Neural progenitor cell (in vitro differentiated cells): ENCODE results near the gene PIK3R6. TPM values are rescaled to one million over a fixed set of nuclear protein-coding genes. Genes with fewer than 3 reads are reported as not detected.

Experiments
- DNase-seq: peaks from one replicate; pipeline ENCODE4 v3.0.0-alpha.2; 2016; ENCODE audit warnings: low spot score
- H2AFZ ChIP-seq: fragments of 200-600 bp; sonication (generic); replicated peaks from 2 replicates; pipeline ENCODE4 v1.6.1; 2016; ENCODE audit warnings: antibody characterized with exemption
- H3F3A ChIP-seq: fragments of 200-600 bp; sonication (generic); 2 replicates; pipeline ENCODE4 v1.6.1; 2016; ENCODE audit warnings: antibody characterized with exemption, low read depth
- H3K27ac ChIP-seq: fragments of 200-600 bp; sonication (generic); 2 replicates; pipeline ENCODE4 v1.5.1; 2016; ENCODE audit warnings: mild to moderate bottlenecking
- H3K27me3 ChIP-seq: fragments of 200-600 bp; sonication (generic); 2 replicates; pipeline ENCODE4 v1.6.1; 2016; ENCODE audit warnings: mild to moderate bottlenecking, moderate library complexity
- H3K36me3 ChIP-seq: fragments of 200-600 bp; sonication (generic); 2 replicates; pipeline ENCODE4 v1.5.1; 2016
- H3K4me1 ChIP-seq: fragments of 200-600 bp; sonication (generic); 2 replicates; pipeline ENCODE4 v1.6.1; 2016; ENCODE audit warnings: mixed run types
- H3K4me2 ChIP-seq: fragments of 200-600 bp; sonication (generic); 2 replicates; pipeline ENCODE4 v1.6.1; 2016
- H3K4me3 ChIP-seq: fragments of 200-600 bp; sonication (generic); 2 replicates; pipeline ENCODE4 v1.5.1; 2016
- H3K79me2 ChIP-seq: fragments of 200-600 bp; sonication (generic); 2 replicates; pipeline ENCODE4 v1.6.1; 2016; ENCODE audit warnings: low read depth
- H3K9ac ChIP-seq: fragments of 200-600 bp; sonication (generic); 2 replicates; pipeline ENCODE4 v1.6.1; 2016
- H3K9me3 ChIP-seq: fragments of 200-600 bp; sonication (generic); 2 replicates; pipeline ENCODE4 v1.5.1; 2016; ENCODE audit warnings: low read depth
- H4K20me1 ChIP-seq: fragments of 200-600 bp; sonication (generic); 2 replicates; pipeline ENCODE4 v1.6.1; 2016; ENCODE audit warnings: low read depth
- H3K27ac Mint-ChIP-seq: 3 replicates; pipeline ENCODE4 v1.8.0; 2021; ENCODE audit warnings: mixed read lengths
- H3K27me3 Mint-ChIP-seq: 2 replicates; pipeline ENCODE4 v1.8.0; 2022; ENCODE audit warnings: low read depth, mild to moderate bottlenecking, inconsistent platforms, moderate library complexity, mixed read lengths; ENCODE audit not compliant: insufficient read depth
- H3K36me3 Mint-ChIP-seq: 3 replicates; pipeline ENCODE4 v1.8.0; 2021; ENCODE audit warnings: mixed read lengths
- H3K4me1 Mint-ChIP-seq: 3 replicates; pipeline ENCODE4 v1.8.0; 2021; ENCODE audit warnings: mixed read lengths
- H3K4me3 Mint-ChIP-seq: 3 replicates; pipeline ENCODE4 v1.8.0; 2021; ENCODE audit warnings: mild to moderate bottlenecking, moderate library complexity, mixed read lengths
- H3K9me3 Mint-ChIP-seq: 3 replicates; pipeline ENCODE4 v1.8.0; 2020; ENCODE audit warnings: mixed read lengths
- CTCF ChIP-seq: fragments of 200-600 bp; sonication (generic); IDR thresholded peaks from 2 replicates; pipeline ENCODE4 v1.5.1; 2017; ENCODE audit warnings: antibody characterized with exemption, mild to moderate bottlenecking
- EZH2 ChIP-seq: fragments of 200-600 bp; sonication (generic); IDR thresholded peaks from 2 replicates; pipeline ENCODE4 v1.6.1; 2017; ENCODE audit warnings: antibody characterized with exemption, mild to moderate bottlenecking, moderate library complexity
- EZH2phosphoT487 ChIP-seq: fragments of 200-600 bp; sonication (generic); IDR thresholded peaks from 2 replicates; pipeline ENCODE4 v1.6.1; 2017; ENCODE audit warnings: antibody characterized with exemption
- total RNA-seq: library from RNA; depleted of rRNA; stranded (reverse); fragments of >200 nt; gene quantifications from 2 replicates; pipeline ENCODE4 v1.2.3, GENCODE V29; 2015; ENCODE audit warnings: low replicate concordance

PIK3R6 gene
- total RNA-seq, 1 donor from 2014 or later, result not detected

- Mint-ChIP-seq H3K4me1 (no peaks in the 10 kb centered on the region), H3K27me3 (peaks cover 5% of the 10 kb centered on the region), H3K4me3 (no peak overlapping the region), H3K9me3 (peaks cover 16% of the 10 kb centered on the region), H3K27ac (no peak overlapping the region), H3K36me3 (no peaks in the 10 kb centered on the region)
- Histone ChIP-seq H3K9me3 (no peaks in the 10 kb centered on the region), H2AFZ (no peak overlapping the region), H3K27ac (no peak overlapping the region), H3K27me3 (no peaks in the 10 kb centered on the region), H4K20me1 (no peaks in the 10 kb centered on the region), H3K9ac (no peak overlapping the region), H3K4me3 (no peak overlapping the region), H3K79me2 (no peaks in the 10 kb centered on the region), H3K4me1 (no peaks in the 10 kb centered on the region), H3K36me3 (no peaks in the 10 kb centered on the region), H3F3A (no peaks in the 10 kb centered on the region), H3K4me2 (no peak overlapping the region)
- TF ChIP-seq CTCF (no peak), EZH2 (no peak), EZH2phosphoT487 (no peak)
- DNase-seq, result no peak
Measured at GRCh38 chr17:8821446-8822105, 45.9 kb downstream of the PIK3R6 start.

GRCh38 chr17:8820311-8821010 is 47.0 kb downstream of the PIK3R6 start:
- H3K4me2 ChIP-seq, result no peak overlapping the region
- H4K20me1 ChIP-seq, result no peaks in the 10 kb centered on the region
- no peaks in the 10 kb centered on the region for H3F3A ChIP-seq
- no peak overlapping the region for H3K27ac ChIP-seq
- no peak overlapping the region for H2AFZ ChIP-seq
- no peaks in the 10 kb centered on the region for H3K4me1 ChIP-seq
- H3K9me3 ChIP-seq, result no peaks in the 10 kb centered on the region
- Mint-ChIP-seq H3K36me3 (no peaks in the 10 kb centered on the region), H3K27ac (no peak overlapping the region), H3K4me1 (no peaks in the 10 kb centered on the region), H3K9me3 (peaks cover 16% of the 10 kb centered on the region), H3K4me3 (no peak overlapping the region), H3K27me3 (peaks cover 5% of the 10 kb centered on the region)
- no peaks in the 10 kb centered on the region for H3K36me3 ChIP-seq
- TF ChIP-seq EZH2phosphoT487, result no peak
- no peak for TF ChIP-seq CTCF
- no peak for TF ChIP-seq EZH2
- H3K79me2 ChIP-seq, result no peaks in the 10 kb centered on the region
- no peak overlapping the region for H3K4me3 ChIP-seq
- no peak for DNase-seq
- H3K27me3 ChIP-seq, result peaks cover 7% of the 10 kb centered on the region
- no peak overlapping the region for H3K9ac ChIP-seq

GRCh38 chr17:8818654-8819330 is 48.7 kb downstream of the PIK3R6 start:
- Histone ChIP-seq H3K4me1 (no peaks in the 10 kb centered on the region), H4K20me1 (no peaks in the 10 kb centered on the region), H3K27ac (no peak overlapping the region), H3K4me3 (no peak overlapping the region), H3F3A (no peaks in the 10 kb centered on the region), H3K4me2 (no peak overlapping the region), H3K9me3 (no peaks in the 10 kb centered on the region), H3K9ac (no peak overlapping the region), H3K27me3 (peaks cover 7% of the 10 kb centered on the region), H2AFZ (no peak overlapping the region), H3K79me2 (no peaks in the 10 kb centered on the region), H3K36me3 (no peaks in the 10 kb centered on the region)
- Mint-ChIP-seq H3K4me1 (no peaks in the 10 kb centered on the region), H3K4me3 (no peak overlapping the region), H3K36me3 (no peaks in the 10 kb centered on the region), H3K27me3 (peaks cover 7% of the 10 kb centered on the region), H3K27ac (no peak overlapping the region), H3K9me3 (peaks cover 11% of the 10 kb centered on the region)
- no peak for DNase-seq
- no peak for TF ChIP-seq EZH2
- no peak for TF ChIP-seq EZH2phosphoT487
- TF ChIP-seq CTCF, result no peak
